Measurements from ENCODE around the gene AMOT. TPM values are rescaled to one million over a fixed set of nuclear protein-coding genes. Genes with fewer than 3 reads are reported as not detected.

The AMOT gene
- total RNA-seq, 6 donors from 2014 or later = 4.2 to 18.9 (median 8.0) TPM

DNA sequence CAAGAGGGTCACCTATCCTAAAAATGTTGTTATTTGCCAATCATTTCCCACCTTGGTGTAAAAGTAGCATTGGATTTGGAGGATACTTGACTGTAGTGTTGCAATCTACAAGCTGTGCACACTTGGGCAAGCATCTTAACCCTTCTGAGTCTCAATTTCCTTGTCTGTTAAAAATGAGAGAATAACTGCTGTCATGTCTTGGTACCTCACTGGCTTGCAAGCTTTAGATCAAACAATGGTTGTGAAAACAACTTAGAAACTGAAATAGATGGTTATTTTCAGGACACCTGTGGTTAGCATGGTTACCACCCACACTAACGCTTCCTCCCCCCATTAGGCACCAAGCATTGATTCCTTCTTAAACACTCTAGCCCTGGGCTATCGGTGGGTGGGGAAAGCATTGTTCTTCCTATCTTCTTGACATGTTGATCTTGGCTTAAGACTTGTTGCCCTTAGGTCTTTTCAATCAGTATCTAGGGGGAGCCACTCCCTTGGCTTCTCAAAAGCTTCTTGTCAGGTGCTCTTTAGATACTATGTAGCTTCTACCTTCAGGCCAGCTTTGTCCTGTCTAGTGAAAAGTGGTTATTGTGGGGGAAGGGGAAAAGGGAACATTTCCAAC lies 10.6 kb upstream of the AMOT start:
- 54 to 76% methylated on average over 2 of the region's 2 CpGs for WGBS, 2 donors
- H3K9me3 ChIP-seq = no peaks in the 10 kb centered on the region
- no peaks in the 10 kb centered on the region for H3K36me3 ChIP-seq
- H3K27me3 ChIP-seq = no peaks in the 10 kb centered on the region
- no peak overlapping the region for H3K27ac ChIP-seq
- H3K4me1 ChIP-seq = peaks cover 0 to 11% (median 1%) of the 10 kb centered on the region in 4 donors
- no peak for DNase-seq
- TF ChIP-seq EP300 (IDR thresholded peaks at IDR 0.05) = no peak
- TF ChIP-seq POLR2A (IDR thresholded peaks at IDR 0.05) = no peak
- TF ChIP-seq CTCF (IDR thresholded peaks at IDR 0.05) = no peak
- no peak for TF ChIP-seq POLR2AphosphoS5 (IDR thresholded peaks at IDR 0.05)
- no peak overlapping the region for H3K4me3 ChIP-seq
- no peak for ATAC-seq (ENCODE audit: low FRiP score in 2 of 2)

DNA sequence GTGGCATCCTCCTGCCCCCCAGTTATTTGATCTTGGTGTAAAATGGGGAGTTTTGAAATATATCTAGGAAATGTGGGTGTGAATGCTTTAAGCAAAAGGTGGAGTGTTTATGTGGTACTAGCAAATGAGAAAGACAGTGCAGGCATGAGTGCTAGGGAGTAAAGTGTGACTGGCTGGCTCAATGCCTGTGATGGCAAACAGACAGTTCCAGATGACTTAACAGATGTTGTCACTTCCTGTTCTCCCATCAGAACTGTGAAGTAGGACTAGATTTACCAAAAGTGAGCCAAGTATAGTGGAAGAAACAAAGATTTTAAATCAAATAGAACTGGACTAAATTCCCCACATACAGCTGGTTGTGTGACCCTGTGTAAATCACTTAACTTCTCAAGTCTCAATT lies 8.4 kb upstream of the AMOT start:
- TF ChIP-seq POLR2AphosphoS5 (IDR thresholded peaks at IDR 0.05) = no peak
- no peak for TF ChIP-seq EP300 (IDR thresholded peaks at IDR 0.05)
- no peak for TF ChIP-seq POLR2A (IDR thresholded peaks at IDR 0.05)
- no peak for TF ChIP-seq CTCF (IDR thresholded peaks at IDR 0.05)
- no peak for DNase-seq

DNA sequence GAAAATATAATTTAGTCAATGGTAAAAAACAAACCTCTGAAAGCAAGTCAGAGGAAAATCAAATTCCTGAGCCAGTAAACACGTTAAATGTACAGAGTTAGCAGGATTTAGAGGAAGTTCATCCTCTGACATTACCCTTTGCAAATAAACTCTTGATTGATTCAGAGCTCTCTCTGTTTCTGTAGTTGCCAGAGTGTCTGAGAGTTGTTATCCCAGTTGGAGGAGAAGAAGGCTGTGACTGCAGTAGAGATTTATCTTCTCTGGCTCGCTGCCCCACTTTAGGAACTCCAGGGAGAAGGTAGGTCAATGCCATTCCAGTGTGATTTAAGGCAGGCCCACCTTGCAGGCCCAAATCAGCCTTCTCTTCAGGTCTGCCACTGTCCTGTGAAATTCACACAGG lies 6.2 kb upstream of the AMOT start:
- no peak overlapping the region for H3K4me3 ChIP-seq
- TF ChIP-seq POLR2AphosphoS5 (IDR thresholded peaks at IDR 0.05) (no peak), CTCF (IDR thresholded peaks at IDR 0.05) (no peak), POLR2A (IDR thresholded peaks at IDR 0.05) (no peak), EP300 (IDR thresholded peaks at IDR 0.05) (no peak)
- H3K36me3 ChIP-seq = no peaks in the 10 kb centered on the region
- no peak for ATAC-seq (ENCODE audit: low FRiP score in 2 of 2)
- DNase-seq = no peak
- peaks cover 0 to 7% (median 0%) of the 10 kb centered on the region in 4 donors for H3K4me1 ChIP-seq
- no peak overlapping the region for H3K27ac ChIP-seq
- WGBS, 2 donors = 59 to 86% methylated on average over 2 of the region's 2 CpGs
- H3K27me3 ChIP-seq = no peaks in the 10 kb centered on the region
- H3K9me3 ChIP-seq = no peaks in the 10 kb centered on the region

More for the DNA sequence above, 8.4 kb upstream of the AMOT start:
- ATAC-seq (ENCODE audit: low FRiP score in 2 of 2) = no peak
- Histone ChIP-seq H3K27ac (no peak overlapping the region), H3K36me3 (no peaks in the 10 kb centered on the region), H3K9me3 (no peaks in the 10 kb centered on the region), H3K4me3 (no peak overlapping the region), H3K4me1 (peaks cover 0 to 11% (median 1%) of the 10 kb centered on the region in 4 donors), H3K27me3 (no peaks in the 10 kb centered on the region)

GRCh38 chrX:112846187-112846586 lies 5.6 kb upstream of the AMOT start:
- no peaks in the 10 kb centered on the region for H3K27me3 ChIP-seq
- no peak for ATAC-seq (ENCODE audit: low FRiP score in 2 of 2)
- 63 to 65% methylated on average over 4 of the region's 4 CpGs for WGBS, 2 donors
- H3K4me1 ChIP-seq = peaks cover 0 to 1% (median 0%) of the 10 kb centered on the region in 4 donors
- no peak overlapping the region for H3K4me3 ChIP-seq
- no peaks in the 10 kb centered on the region for H3K9me3 ChIP-seq
- H3K36me3 ChIP-seq = no peaks in the 10 kb centered on the region
- H3K27ac ChIP-seq = no peak overlapping the region
- TF ChIP-seq CTCF (IDR thresholded peaks at IDR 0.05) (no peak), POLR2A (IDR thresholded peaks at IDR 0.05) (no peak), POLR2AphosphoS5 (IDR thresholded peaks at IDR 0.05) (no peak), EP300 (IDR thresholded peaks at IDR 0.05) (no peak)
- no peak for DNase-seq

- no peak for DNase-seq
- Histone ChIP-seq H3K4me1 (no peaks in the 10 kb centered on the region), H3K27ac (no peak overlapping the region), H3K9me3 (no peaks in the 10 kb centered on the region), H3K27me3 (no peaks in the 10 kb centered on the region), H3K4me3 (no peak overlapping the region), H3K36me3 (no peaks in the 10 kb centered on the region)
- ATAC-seq (ENCODE audit: low FRiP score in 2 of 2) = no peak
- no peak for TF ChIP-seq POLR2A (IDR thresholded peaks at IDR 0.05)
- TF ChIP-seq CTCF (IDR thresholded peaks at IDR 0.05) = no peak
- TF ChIP-seq EP300 (IDR thresholded peaks at IDR 0.05) = no peak
- no peak for TF ChIP-seq POLR2AphosphoS5 (IDR thresholded peaks at IDR 0.05)
- 61 to 77% methylated on average over 6 of the region's 6 CpGs for WGBS, 2 donors
These were observed 3.6 kb upstream of the AMOT start for GRCh38 chrX:112844250-112844649.
